ENCODE data around the gene EXOC4. TPM values are rescaled to one million over a fixed set of nuclear protein-coding genes. Genes with fewer than 3 reads are reported as not detected.

EXOC4 gene
- total and polyA plus RNA-seq, 2 of the 13 experiments (the other 11 are each of a cell fraction or from before 2014, with no cell fraction given) = 22.5 to 39.0 TPM

DNA sequence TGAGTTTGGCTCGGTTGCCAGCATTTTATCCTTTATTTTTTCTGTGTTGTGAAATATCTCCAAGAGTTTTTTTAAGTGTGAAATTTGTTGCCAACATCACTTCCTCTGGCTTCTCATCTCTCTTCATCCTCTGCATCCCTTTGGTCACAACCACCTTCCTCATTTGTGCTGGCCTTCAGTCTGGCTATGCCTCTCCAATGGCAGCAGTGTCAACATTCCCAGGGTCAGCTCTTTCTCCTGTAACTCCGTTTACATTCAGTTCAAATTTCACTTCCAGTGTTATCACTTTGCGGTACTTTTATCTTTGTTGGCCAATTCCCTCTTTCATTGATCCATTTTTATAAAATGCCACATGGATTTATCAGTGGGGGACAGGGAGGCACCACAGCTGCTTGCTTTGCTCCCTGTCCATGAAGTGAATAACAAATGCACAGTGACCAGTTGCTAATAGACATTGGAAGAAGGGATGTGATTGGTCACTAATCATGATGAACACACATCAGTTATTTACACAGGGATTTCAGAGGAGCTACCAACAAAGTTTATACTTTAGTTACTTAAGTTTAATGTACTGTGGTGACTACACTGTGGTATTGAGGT lies 562.8 kb downstream of the EXOC4 start (continued):
- TF ChIP-seq ZNF546 (CRISPR knock-in tag; conservative IDR thresholded peaks at IDR 0.05) (no peak), ZMYM4 (CRISPR knock-in tag; IDR thresholded peaks at IDR 0.05) (peak; percentile 92), CHD2 (IDR thresholded peaks at IDR 0.05; ENCODE audit: low read depth, low read length) (no peak), NR2C2 (CRISPR knock-in tag; IDR thresholded peaks at IDR 0.05; ENCODE audit: borderline replicate concordance) (peak; percentile 54), TBP (CRISPR knock-in tag; IDR thresholded peaks at IDR 0.05) (no peak), TOPORS (CRISPR knock-in tag; IDR thresholded peaks at IDR 0.05) (no peak), SATB2 (CRISPR knock-in tag; IDR thresholded peaks at IDR 0.05) (no peak), CC2D1A (CRISPR knock-in tag; IDR thresholded peaks at IDR 0.05) (no peak), ARNTL (CRISPR knock-in tag; IDR thresholded peaks at IDR 0.05) (no peak), CENPT (CRISPR knock-in tag; IDR thresholded peaks at IDR 0.05; ENCODE audit: low read depth) (no peak), ZNF18 (CRISPR knock-in tag; IDR thresholded peaks at IDR 0.05; ENCODE audit: insufficient replicate concordance) (no peak), CCDC6 (CRISPR knock-in tag; IDR thresholded peaks at IDR 0.05) (no peak), NONO (IDR thresholded peaks at IDR 0.05) (no peak), NONO (CRISPR knock-in tag; conservative IDR thresholded peaks at IDR 0.05) (peak; percentile 71; the same call in 1 of the 2 replicates), ZBTB14 (CRISPR knock-in tag; IDR thresholded peaks at IDR 0.05) (no peak), ZMYM3 (CRISPR knock-in tag; IDR thresholded peaks at IDR 0.05) (no peak), MATR3 (CRISPR knock-in tag; IDR thresholded peaks at IDR 0.05) (no peak), PCBP2 (optimal IDR thresholded peaks at IDR 0.05; ENCODE audit: low read depth, low read length, poor library complexity, severe bottlenecking) (no peak), ZNF850 (CRISPR knock-in tag; conservative IDR thresholded peaks at IDR 0.05) (no peak), ZNF138 (CRISPR knock-in tag; IDR thresholded peaks at IDR 0.05; ENCODE audit: low read depth) (no peak), ZBTB3 (CRISPR knock-in tag; IDR thresholded peaks at IDR 0.05; ENCODE audit: borderline replicate concordance, low read depth) (no peak), ZNF563 (CRISPR knock-in tag; IDR thresholded peaks at IDR 0.05) (no peak), PTBP1 (IDR thresholded peaks at IDR 0.05; ENCODE audit: low read depth, low read length, poor library complexity, severe bottlenecking) (no peak), HMG20B (CRISPR knock-in tag; conservative IDR thresholded peaks at IDR 0.05) (no peak), ZNF556 (CRISPR knock-in tag; IDR thresholded peaks at IDR 0.05; ENCODE audit: borderline replicate concordance) (peak; percentile 57; the same call in 1 of the 2 replicates)
- TF ChIP-seq, protein P1, sequence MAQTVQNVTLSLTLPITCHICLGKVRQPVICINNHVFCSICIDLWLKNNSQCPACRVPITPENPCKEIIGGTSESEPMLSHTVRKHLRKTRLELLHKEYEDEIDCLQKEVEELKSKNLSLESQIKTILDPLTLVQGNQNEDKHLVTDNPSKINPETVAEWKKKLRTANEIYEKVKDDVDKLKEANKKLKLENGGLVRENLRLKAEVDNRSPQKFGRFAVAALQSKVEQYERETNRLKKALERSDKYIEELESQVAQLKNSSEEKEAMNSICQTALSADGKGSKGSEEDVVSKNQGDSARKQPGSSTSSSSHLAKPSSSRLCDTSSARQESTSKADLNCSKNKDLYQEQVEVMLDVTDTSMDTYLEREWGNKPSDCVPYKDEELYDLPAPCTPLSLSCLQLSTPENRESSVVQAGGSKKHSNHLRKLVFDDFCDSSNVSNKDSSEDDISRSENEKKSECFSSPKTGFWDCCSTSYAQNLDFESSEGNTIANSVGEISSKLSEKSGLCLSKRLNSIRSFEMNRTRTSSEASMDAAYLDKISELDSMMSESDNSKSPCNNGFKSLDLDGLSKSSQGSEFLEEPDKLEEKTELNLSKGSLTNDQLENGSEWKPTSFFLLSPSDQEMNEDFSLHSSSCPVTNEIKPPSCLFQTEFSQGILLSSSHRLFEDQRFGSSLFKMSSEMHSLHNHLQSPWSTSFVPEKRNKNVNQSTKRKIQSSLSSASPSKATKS (CRISPR knock-in tag; IDR thresholded peaks at IDR 0.05) = no peak

Measured in HepG2 (cell line).